GM18909 (cell line): ENCODE results near the gene RBPMS2.

Experiments
- ATAC-seq: cut with Tn5 transposase; IDR thresholded peaks from one replicate; pipeline ENCODE4 v1.9.1; 2021; ENCODE audit warnings: mild to moderate bottlenecking; ENCODE audit not compliant: unreplicated experiment, poor library complexity

Gene RBPMS2

GRCh38 chr15:64698823-64699222 lies 76.6 kb downstream of the RBPMS2 start:
- no peak for ATAC-seq

GRCh38 chr15:64697911-64698369 lies 77.4 kb downstream of the RBPMS2 start:
- ATAC-seq: no peak

- ATAC-seq: no peak
Measured at GRCh38 chr15:64696481-64696880, 78.9 kb downstream of the RBPMS2 start.

- ATAC-seq: no peak
Measured at GRCh38 chr15:64695561-64695992, 79.8 kb downstream of the RBPMS2 start.

GRCh38 chr15:64694816-64695215 lies 80.6 kb downstream of the RBPMS2 start:
- no peak for ATAC-seq

- no peak for ATAC-seq
Measured at GRCh38 chr15:64693134-64693533, 82.3 kb downstream of the RBPMS2 start.

GRCh38 chr15:64691896-64692565 lies 83.4 kb downstream of the RBPMS2 start:
- ATAC-seq: no peak

- ATAC-seq: no peak
Measured at GRCh38 chr15:64690578-64691296, 84.7 kb downstream of the RBPMS2 start.

GRCh38 chr15:64690008-64690407 lies 85.4 kb downstream of the RBPMS2 start:
- ATAC-seq: no peak
